Liver (tissue), 3 donors: Measurements from ENCODE around the gene XXYLT1.

ENCODE experiments used
- CTCF ChIP-seq: fragments of 150-350 bp; IDR thresholded peaks from 2 replicates; pipeline ENCODE4 v1.5.1; 2017; ENCODE audit warnings: improper control_type of control experiment, low read depth, low read length; ENCODE audit not compliant: missing input control
- FOXA1 ChIP-seq: IDR thresholded peaks from 2 replicates; pipeline ENCODE4 v1.6.1; 2016; ENCODE audit warnings: antibody characterized with exemption
- RAD21 ChIP-seq, 2 donors: IDR thresholded peaks; 2 replicates each; pipeline ENCODE4 v1.6.1; 2016; ENCODE audit warnings: antibody characterized with exemption in 2 of 2, mild to moderate bottlenecking in 2 of 2
- SP1 ChIP-seq: IDR thresholded peaks from 2 replicates; pipeline ENCODE4 v1.6.1; 2018; ENCODE audit warnings: antibody characterized with exemption, mild to moderate bottlenecking
- donor health status: healthy.
- donor health status: healthy.

GRCh38 chr3:195113536-195114425, 157.2 kb downstream of the XXYLT1 start:
- no peak for TF ChIP-seq CTCF
- TF ChIP-seq FOXA1: no peak
- no peak for TF ChIP-seq SP1
- TF ChIP-seq RAD21 (IDR thresholded peaks at IDR 0.05): no peak
